D341Med (cell line): ENCODE measurements around the gene MORN5.

Experiments
- DNase-seq: peaks from one replicate; pipeline ENCODE4 v3.0.0; 2012; ENCODE audit warnings: low spot score

MORN5 gene

GRCh38 chr9:122216138-122216797 is 56.6 kb downstream of the MORN5 start:
- no peak for DNase-seq

- DNase-seq: no peak
Measured at GRCh38 chr9:122216798-122217418, 57.2 kb downstream of the MORN5 start.

- peak; percentile 3 for DNase-seq
Measured at GRCh38 chr9:122217640-122218039, 57.9 kb downstream of the MORN5 start.

GRCh38 chr9:122218071-122218934 is 58.6 kb downstream of the MORN5 start:
- peak; percentile 17 for DNase-seq

GRCh38 chr9:122218935-122219855 is 59.5 kb downstream of the MORN5 start:
- peak; percentile 42 for DNase-seq

GRCh38 chr9:122219856-122220672 is 60.4 kb downstream of the MORN5 start:
- DNase-seq: peak; percentile 60

GRCh38 chr9:122220673-122221182 is 61.0 kb downstream of the MORN5 start:
- peak; percentile 12 for DNase-seq

GRCh38 chr9:122221183-122221811 is 61.6 kb downstream of the MORN5 start:
- peak; percentile 66 for DNase-seq

GRCh38 chr9:122222791-122223190 is 63.1 kb downstream of the MORN5 start:
- peak; percentile 18 for DNase-seq

GRCh38 chr9:122223435-122223834 is 63.7 kb downstream of the MORN5 start:
- peak; percentile 8 for DNase-seq

- no peak for DNase-seq
Measured at GRCh38 chr9:122225312-122226141, 65.8 kb downstream of the MORN5 start.

- peak; percentile 42 for DNase-seq
Measured at GRCh38 chr9:122226142-122226757, 66.5 kb downstream of the MORN5 start.

GRCh38 chr9:122226758-122227574 is 67.3 kb downstream of the MORN5 start:
- no peak for DNase-seq

- no peak for DNase-seq
Measured at GRCh38 chr9:122227575-122227900, 67.8 kb downstream of the MORN5 start.

- peak; percentile 73 for DNase-seq
Measured at GRCh38 chr9:122228191-122228567, 68.5 kb downstream of the MORN5 start.

- DNase-seq: peak; percentile 65
Measured at GRCh38 chr9:122228568-122229484, 69.1 kb downstream of the MORN5 start, which contains the start of gene LHX6. TSS of gene LHX6 (minus strand) at chr9:122228957. CDS start at chr9:122228740, 217 bp downstream.

GRCh38 chr9:122229485-122229837 is 69.8 kb downstream of the MORN5 start:
- no peak for DNase-seq
